Measurements from ENCODE around the gene INAFM2. TPM values are rescaled to one million over a fixed set of nuclear protein-coding genes. Genes with fewer than 3 reads are reported as not detected.

The INAFM2 gene
- total and polyA plus RNA-seq, 9 of the 15 experiments (the other 6 are each of a cell fraction or from before 2014, with no cell fraction given): 11.8 to 43.1 (median 27.2) TPM

DNA sequence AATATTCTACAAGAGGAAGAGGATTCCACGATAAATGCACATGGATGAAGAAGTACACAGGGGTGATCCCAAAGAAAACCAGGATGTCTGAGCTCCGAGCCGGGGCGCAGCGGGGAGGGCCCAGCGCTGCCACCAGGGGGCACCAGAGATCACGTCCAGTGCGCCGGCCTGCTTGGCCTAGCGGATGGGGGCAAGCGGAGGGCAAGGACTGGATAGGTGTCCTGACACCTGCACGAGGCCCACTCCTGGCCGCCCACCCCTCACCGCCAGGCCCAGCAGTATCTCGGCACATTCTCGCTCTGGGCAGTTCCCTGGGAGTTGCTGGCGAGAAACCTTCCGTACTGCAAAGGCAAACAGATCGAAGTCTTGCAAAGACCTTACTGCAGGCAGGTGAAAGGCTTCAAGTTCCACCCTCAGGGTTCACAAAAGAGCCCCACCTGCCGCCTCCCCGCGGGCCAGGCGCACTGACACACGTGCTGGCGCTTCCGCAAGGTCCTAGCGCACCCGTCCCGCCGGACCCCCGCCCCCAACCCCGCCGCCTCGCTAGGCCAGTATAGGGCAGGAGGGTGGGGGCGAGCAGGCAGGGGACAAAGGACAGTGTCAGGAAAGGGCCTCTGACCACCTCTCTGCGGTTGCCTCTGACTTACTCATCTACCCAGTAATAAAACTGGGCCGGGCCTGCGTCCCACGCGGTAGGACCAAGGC is 43.9 kb upstream of the INAFM2 start (continued):
- TF ChIP-seq, protein P1, sequence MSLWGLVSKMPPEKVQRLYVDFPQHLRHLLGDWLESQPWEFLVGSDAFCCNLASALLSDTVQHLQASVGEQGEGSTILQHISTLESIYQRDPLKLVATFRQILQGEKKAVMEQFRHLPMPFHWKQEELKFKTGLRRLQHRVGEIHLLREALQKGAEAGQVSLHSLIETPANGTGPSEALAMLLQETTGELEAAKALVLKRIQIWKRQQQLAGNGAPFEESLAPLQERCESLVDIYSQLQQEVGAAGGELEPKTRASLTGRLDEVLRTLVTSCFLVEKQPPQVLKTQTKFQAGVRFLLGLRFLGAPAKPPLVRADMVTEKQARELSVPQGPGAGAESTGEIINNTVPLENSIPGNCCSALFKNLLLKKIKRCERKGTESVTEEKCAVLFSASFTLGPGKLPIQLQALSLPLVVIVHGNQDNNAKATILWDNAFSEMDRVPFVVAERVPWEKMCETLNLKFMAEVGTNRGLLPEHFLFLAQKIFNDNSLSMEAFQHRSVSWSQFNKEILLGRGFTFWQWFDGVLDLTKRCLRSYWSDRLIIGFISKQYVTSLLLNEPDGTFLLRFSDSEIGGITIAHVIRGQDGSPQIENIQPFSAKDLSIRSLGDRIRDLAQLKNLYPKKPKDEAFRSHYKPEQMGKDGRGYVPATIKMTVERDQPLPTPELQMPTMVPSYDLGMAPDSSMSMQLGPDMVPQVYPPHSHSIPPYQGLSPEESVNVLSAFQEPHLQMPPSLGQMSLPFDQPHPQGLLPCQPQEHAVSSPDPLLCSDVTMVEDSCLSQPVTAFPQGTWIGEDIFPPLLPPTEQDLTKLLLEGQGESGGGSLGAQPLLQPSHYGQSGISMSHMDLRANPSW (CRISPR knock-in tag; IDR thresholded peaks at IDR 0.05): no peak
- TF ChIP-seq, protein P2, sequence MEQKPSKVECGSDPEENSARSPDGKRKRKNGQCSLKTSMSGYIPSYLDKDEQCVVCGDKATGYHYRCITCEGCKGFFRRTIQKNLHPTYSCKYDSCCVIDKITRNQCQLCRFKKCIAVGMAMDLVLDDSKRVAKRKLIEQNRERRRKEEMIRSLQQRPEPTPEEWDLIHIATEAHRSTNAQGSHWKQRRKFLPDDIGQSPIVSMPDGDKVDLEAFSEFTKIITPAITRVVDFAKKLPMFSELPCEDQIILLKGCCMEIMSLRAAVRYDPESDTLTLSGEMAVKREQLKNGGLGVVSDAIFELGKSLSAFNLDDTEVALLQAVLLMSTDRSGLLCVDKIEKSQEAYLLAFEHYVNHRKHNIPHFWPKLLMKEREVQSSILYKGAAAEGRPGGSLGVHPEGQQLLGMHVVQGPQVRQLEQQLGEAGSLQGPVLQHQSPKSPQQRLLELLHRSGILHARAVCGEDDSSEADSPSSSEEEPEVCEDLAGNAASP (IDR thresholded peaks at IDR 0.05): no peak
- TF ChIP-seq KDM5B (IDR thresholded peaks at IDR 0.05; ENCODE audit: insufficient replicate concordance, low read depth, low read length) (no peak), ZBTB12 (CRISPR knock-in tag; IDR thresholded peaks at IDR 0.05) (no peak), SMARCB1 (IDR thresholded peaks at IDR 0.05; ENCODE audit: insufficient read length, low read depth) (no peak), TRIM24 (IDR thresholded peaks at IDR 0.05) (no peak), BRF2 (IDR thresholded peaks at IDR 0.05; ENCODE audit: borderline replicate concordance, insufficient read depth, insufficient read length) (no peak), RCOR1 (IDR thresholded peaks at IDR 0.05; ENCODE audit: borderline replicate concordance in 1 of 2, low read depth in 2 of 2, low read length in 2 of 2) (0 out of 4 replicates have a peak, but pooled peaks of 1 of the 2 experiments have one; percentile 26), SAFB2 (IDR thresholded peaks at IDR 0.05; ENCODE audit: borderline replicate concordance, low read depth, low read length, severe bottlenecking) (no peak), RB1 (IDR thresholded peaks at IDR 0.05; ENCODE audit: low read depth) (peak; percentile 72), CHD1 (IDR thresholded peaks at IDR 0.05; ENCODE audit: low read length) (no peak)
- TF ChIP-seq, protein P3, sequence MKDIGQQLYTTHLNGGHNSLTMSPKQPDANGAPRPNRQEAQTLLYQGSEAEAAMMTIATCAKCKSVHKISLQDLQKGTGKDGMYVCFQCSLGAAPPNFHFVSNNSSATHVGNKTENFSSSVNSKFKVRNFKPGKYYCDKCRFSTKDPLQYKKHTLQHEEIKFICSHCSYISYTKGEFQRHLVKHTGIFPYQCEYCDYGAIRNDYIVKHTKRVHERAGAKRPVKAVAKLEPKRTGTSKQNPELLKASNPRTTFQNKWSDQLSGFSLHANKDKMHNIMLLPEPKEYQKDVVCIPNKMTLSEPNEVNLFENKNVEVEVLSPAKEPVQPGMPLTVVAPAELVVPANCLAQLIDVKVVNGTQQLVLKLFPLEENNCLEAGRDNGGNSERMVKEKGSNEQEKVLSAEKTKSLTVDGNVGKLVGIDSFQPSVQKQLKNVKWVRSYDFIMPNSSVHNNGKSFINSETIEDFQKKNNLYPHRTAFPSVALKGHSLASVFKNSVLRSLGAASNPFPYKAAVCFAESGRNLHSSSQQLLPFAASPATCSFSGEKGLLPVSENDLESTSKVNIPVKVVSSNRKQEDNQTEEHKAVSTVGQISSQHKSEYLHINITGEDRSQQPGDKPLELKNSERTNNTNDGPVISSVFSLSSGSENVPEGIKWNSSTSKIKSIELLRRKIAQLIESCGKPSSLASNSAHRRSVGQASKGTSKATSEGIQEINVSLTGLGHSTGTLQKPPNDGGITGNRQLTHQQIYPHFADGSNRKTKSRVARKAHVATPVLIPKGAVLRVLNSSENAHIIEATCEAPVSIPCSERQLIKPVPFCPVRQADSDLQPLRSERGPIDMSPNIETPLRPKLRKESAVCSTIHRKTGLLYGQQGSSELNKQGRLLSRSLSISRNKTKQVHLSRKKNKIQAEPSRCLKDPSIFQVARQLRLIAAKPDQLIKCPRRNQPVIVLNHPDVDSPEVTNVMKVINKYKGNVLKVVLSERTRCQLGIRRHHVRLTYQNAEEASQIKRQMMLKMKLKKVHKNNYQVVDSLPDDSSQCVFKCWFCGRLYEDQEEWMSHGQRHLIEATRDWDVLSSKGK (CRISPR knock-in tag; IDR thresholded peaks at IDR 0.05): no peak
- TF ChIP-seq, protein P4, sequence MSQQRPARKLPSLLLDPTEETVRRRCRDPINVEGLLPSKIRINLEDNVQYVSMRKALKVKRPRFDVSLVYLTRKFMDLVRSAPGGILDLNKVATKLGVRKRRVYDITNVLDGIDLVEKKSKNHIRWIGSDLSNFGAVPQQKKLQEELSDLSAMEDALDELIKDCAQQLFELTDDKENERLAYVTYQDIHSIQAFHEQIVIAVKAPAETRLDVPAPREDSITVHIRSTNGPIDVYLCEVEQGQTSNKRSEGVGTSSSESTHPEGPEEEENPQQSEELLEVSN (IDR thresholded peaks at IDR 0.05; ENCODE audit: borderline replicate concordance in 1 of 2, extremely low read depth in 1 of 2, insufficient read depth in 1 of 2, insufficient read length in 1 of 2, low read depth in 1 of 2, low read length in 1 of 2, poor library complexity in 1 of 2, severe bottlenecking in 1 of 2): peak in 1 of 2 experiments; percentile 9

Measured in K562 (cell line).